HG02759 (cell line): ENCODE results near the gene MYO1E.

ENCODE experiments used
- ATAC-seq: cut with Tn5 transposase; IDR thresholded peaks from one replicate; pipeline ENCODE4 v1.9.1; 2021; ENCODE audit warnings: mild to moderate bottlenecking, moderate library complexity; ENCODE audit not compliant: unreplicated experiment

Gene MYO1E

GRCh38 chr15:59205839-59206622 lies 166.6 kb downstream of the MYO1E start:
- ATAC-seq = no peak

GRCh38 chr15:59203657-59204056 lies 169.0 kb downstream of the MYO1E start:
- no peak for ATAC-seq

GRCh38 chr15:59203008-59203407 lies 169.7 kb downstream of the MYO1E start:
- ATAC-seq = no peak

GRCh38 chr15:59200560-59200959 lies 172.1 kb downstream of the MYO1E start:
- ATAC-seq = no peak

- no peak for ATAC-seq
These were observed 172.8 kb downstream of the MYO1E start for GRCh38 chr15:59199626-59200465.

- no peak for ATAC-seq
These were observed 175.2 kb downstream of the MYO1E start for GRCh38 chr15:59197454-59197853.

GRCh38 chr15:59196416-59196815 lies 176.3 kb downstream of the MYO1E start:
- ATAC-seq = no peak

- ATAC-seq = no peak
These were observed 177.9 kb downstream of the MYO1E start for GRCh38 chr15:59194639-59195325.

GRCh38 chr15:59191855-59192237 lies 180.8 kb downstream of the MYO1E start:
- no peak for ATAC-seq

GRCh38 chr15:59190291-59190690 lies 182.4 kb downstream of the MYO1E start:
- ATAC-seq = no peak

GRCh38 chr15:59189241-59189640 lies 183.4 kb downstream of the MYO1E start:
- ATAC-seq = no peak

GRCh38 chr15:59186501-59186900 lies 186.2 kb downstream of the MYO1E start:
- no peak for ATAC-seq

GRCh38 chr15:59185725-59186124 lies 186.9 kb downstream of the MYO1E start:
- ATAC-seq = no peak

- ATAC-seq = no peak
These were observed 191.6 kb downstream of the MYO1E start for GRCh38 chr15:59180945-59181600.

GRCh38 chr15:59179717-59180116 lies 193.0 kb downstream of the MYO1E start:
- no peak for ATAC-seq

- no peak for ATAC-seq
These were observed 194.4 kb downstream of the MYO1E start for GRCh38 chr15:59178151-59178695.

- ATAC-seq = no peak
These were observed 195.4 kb downstream of the MYO1E start for GRCh38 chr15:59177317-59177660.

- ATAC-seq = no peak
These were observed 195.9 kb downstream of the MYO1E start for GRCh38 chr15:59176653-59177316.

- no peak for ATAC-seq
These were observed 197.5 kb downstream of the MYO1E start for GRCh38 chr15:59174835-59175831.
